Measurements from ENCODE around the gene NTRK3. TPM values are rescaled to one million over a fixed set of nuclear protein-coding genes. Genes with fewer than 3 reads are reported as not detected.

The NTRK3 gene
- total and polyA plus RNA-seq, 8 donors: 4.1 to 9.8 (median 7.4) TPM

DNA sequence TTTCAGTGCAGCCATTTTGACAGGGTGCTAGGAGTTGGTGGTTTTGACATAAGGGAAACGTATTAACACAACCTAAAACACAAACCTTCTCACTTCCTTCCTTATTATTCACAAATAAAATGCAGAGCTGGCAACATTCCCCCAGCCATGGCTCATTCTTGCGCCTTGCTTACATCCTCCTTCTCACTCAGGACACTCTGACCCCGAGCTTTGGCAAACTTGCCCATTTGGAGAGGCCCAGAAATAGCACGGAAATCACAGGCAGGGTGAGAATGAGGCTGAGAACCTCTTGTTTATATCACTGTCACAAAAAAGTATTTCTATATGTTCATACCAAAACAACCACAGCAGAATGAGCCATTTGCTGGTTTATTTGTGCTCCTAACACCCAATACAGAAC is 244.3 kb downstream of the NTRK3 start:
- DNase-seq (peak in 1 of 4 donors; percentile 3), ATAC-seq (no peak)
- no peaks in the 10 kb centered on the region for H3K9me3 ChIP-seq
- H3K4me3 ChIP-seq: no peak overlapping the region
- no peaks in the 10 kb centered on the region for H3K36me3 ChIP-seq
- H3K27ac ChIP-seq: no peak overlapping the region
- intact Hi-C loops (cut with DNase I): no loop called here
- peaks cover 0 to 8% of the 10 kb centered on the region in 2 donors for H3K27me3 ChIP-seq
- no peaks in the 10 kb centered on the region for H3K4me1 ChIP-seq
- TF ChIP-seq, protein P1, sequence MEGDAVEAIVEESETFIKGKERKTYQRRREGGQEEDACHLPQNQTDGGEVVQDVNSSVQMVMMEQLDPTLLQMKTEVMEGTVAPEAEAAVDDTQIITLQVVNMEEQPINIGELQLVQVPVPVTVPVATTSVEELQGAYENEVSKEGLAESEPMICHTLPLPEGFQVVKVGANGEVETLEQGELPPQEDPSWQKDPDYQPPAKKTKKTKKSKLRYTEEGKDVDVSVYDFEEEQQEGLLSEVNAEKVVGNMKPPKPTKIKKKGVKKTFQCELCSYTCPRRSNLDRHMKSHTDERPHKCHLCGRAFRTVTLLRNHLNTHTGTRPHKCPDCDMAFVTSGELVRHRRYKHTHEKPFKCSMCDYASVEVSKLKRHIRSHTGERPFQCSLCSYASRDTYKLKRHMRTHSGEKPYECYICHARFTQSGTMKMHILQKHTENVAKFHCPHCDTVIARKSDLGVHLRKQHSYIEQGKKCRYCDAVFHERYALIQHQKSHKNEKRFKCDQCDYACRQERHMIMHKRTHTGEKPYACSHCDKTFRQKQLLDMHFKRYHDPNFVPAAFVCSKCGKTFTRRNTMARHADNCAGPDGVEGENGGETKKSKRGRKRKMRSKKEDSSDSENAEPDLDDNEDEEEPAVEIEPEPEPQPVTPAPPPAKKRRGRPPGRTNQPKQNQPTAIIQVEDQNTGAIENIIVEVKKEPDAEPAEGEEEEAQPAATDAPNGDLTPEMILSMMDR (IDR thresholded peaks at IDR 0.05): no peak

DNA sequence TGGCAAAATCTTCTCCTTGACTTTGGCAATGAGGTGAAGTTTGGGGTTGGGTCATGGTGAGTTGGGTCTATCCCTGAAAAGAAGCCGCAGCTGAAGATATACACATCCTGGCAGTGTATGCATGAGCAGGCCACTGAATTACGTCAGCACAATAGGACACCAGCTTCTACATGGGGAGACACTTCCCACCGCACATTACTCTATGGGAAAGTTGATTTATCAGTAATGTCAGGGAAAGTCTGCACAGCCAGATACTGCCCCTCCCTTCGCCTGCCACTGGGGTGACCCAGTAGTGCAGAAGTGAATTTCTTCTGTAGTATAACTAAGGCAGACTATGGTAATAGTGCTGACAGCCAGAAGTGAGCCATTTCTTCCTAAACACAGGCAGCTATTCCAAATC is 245.0 kb downstream of the NTRK3 start:
- Histone ChIP-seq H3K4me1 (no peaks in the 10 kb centered on the region), H3K27ac (no peak overlapping the region), H3K4me3 (no peak overlapping the region), H3K9me3 (no peaks in the 10 kb centered on the region), H3K36me3 (no peaks in the 10 kb centered on the region), H3K27me3 (peaks cover 0 to 4% of the 10 kb centered on the region in 2 donors)
- intact Hi-C loops (cut with DNase I): no loop called here
- ATAC-seq (no peak), DNase-seq (no peak)
- TF ChIP-seq, protein P1 (IDR thresholded peaks at IDR 0.05): no peak

DNA sequence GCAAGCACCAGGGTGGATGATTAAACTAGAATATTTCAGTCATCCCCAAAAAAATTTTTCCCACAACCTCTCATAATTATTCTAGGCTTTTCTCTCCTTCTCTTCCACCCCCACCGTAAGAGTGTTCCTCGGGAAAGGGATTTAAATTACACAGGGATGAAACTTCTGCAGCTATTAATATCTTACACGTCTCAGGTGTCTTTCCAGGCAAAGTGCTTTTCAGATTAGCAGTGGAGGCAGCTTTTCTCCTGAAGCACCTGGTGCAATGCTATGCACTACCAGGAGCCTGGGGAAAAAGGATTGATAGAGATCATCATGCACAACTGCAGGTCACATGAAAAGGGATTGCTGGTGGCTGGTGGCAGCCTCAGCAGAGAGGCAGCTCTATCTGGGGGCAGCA is 250.4 kb downstream of the NTRK3 start:
- TF ChIP-seq, protein P1 (IDR thresholded peaks at IDR 0.05): no peak
- no peak for DNase-seq
- H3K9me3 ChIP-seq: peaks cover 0 to 5% of the 10 kb centered on the region in 2 donors
- no peaks in the 10 kb centered on the region for H3K4me1 ChIP-seq
- ATAC-seq: no peak
- H3K27me3 ChIP-seq: no peaks in the 10 kb centered on the region
- intact Hi-C loops (cut with DNase I): no loop called here
- H3K27ac ChIP-seq: no peak overlapping the region
- no peak overlapping the region for H3K4me3 ChIP-seq
- H3K36me3 ChIP-seq: no peaks in the 10 kb centered on the region

DNA sequence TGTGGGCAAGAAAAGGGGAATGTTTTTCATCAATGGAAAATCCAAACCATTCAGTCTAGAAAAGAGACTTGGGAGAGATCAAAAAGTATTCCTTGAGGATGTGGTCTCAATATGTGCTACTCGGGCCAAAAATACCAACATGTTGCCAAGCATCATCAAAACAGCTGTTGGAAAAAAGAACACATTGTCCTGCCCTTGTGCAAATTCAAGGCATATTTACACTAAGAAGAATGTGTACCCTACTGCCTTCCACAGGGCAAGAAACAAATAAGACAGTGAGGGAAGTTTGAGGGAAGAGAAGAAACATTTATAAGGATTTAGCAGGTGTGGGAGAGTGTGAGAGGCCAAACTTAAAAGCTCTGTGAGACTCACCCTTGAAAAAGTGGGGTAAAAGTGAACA is 252.1 kb downstream of the NTRK3 start:
- Histone ChIP-seq H3K27me3 (no peaks in the 10 kb centered on the region), H3K36me3 (no peaks in the 10 kb centered on the region), H3K27ac (no peak overlapping the region), H3K4me3 (no peak overlapping the region), H3K9me3 (peaks cover 0 to 14% of the 10 kb centered on the region in 2 donors), H3K4me1 (no peaks in the 10 kb centered on the region)
- no peak for DNase-seq
- no peak for ATAC-seq
- intact Hi-C loops (cut with DNase I): no loop called here
- TF ChIP-seq, protein P1 (IDR thresholded peaks at IDR 0.05): no peak

DNA sequence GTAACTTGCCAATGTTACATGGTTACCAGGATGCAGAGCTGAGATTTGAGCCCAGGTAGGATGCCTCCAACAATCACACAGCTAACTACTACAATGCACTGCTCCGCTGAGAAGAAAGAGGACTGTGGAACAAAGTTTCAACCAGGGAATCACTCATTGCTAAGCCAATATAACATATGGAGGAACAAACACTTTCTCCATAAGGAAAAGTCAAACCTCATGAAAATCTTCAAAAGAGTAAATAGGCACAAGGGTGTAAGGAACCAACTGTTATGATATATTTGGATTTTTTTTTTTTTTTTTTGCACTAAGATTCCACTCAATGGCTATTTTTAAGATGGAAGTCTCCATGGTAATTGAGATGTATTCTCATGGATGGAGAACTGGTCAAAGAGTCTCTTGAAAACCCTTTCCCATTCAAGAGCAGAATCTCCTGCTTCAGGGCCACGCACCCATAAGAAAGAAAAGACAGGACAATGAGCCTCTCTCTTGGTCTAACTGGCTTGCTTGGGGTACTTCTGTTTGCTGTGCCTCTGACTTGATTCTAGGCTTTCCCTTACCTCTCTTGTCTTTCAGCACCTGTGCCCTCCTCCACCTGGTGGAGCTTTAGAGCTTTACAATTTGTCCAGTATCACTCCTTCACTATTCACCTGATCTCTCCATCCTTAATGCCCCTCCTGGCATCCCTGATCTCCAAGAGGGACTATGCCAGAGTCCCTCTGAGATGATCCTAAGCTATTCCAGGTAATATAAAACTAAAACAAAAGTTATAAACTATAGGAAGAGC is 252.8 kb downstream of the NTRK3 start:
- no peak for DNase-seq
- Histone ChIP-seq H3K27me3 (no peaks in the 10 kb centered on the region), H3K36me3 (no peaks in the 10 kb centered on the region), H3K4me3 (no peak overlapping the region), H3K27ac (no peak overlapping the region), H3K4me1 (no peaks in the 10 kb centered on the region), H3K9me3 (peaks cover 0 to 14% of the 10 kb centered on the region in 2 donors)
- TF ChIP-seq, protein P1 (IDR thresholded peaks at IDR 0.05): no peak
- ATAC-seq: no peak
- intact Hi-C loops (cut with DNase I): no loop called here
